Osteocyte (in vitro differentiated cells): Measurements from ENCODE around the gene ITCH. TPM values are rescaled to one million over a fixed set of nuclear protein-coding genes. Genes with fewer than 3 reads are reported as not detected.
A peak's percentile ranks its signal among the peaks of the same experiment; 100 is the strongest.

ENCODE experiments used
- DNase-seq: peaks from one replicate; pipeline ENCODE4 v3.0.0; 2021; ENCODE audit warnings: mixed read lengths; ENCODE audit not compliant: unreplicated experiment; ENCODE audit errors: extremely low spot score
- H3K27ac Mint-ChIP-seq: one replicate; pipeline ENCODE4 v1.8.0; 2021; ENCODE audit warnings: mild to moderate bottlenecking, mixed read lengths; ENCODE audit not compliant: unreplicated experiment
- H3K27me3 Mint-ChIP-seq: one replicate; pipeline ENCODE4 v1.8.0; 2021; ENCODE audit warnings: mixed read lengths; ENCODE audit not compliant: unreplicated experiment
- H3K36me3 Mint-ChIP-seq: one replicate; pipeline ENCODE4 v1.8.0; 2021; ENCODE audit warnings: mixed read lengths; ENCODE audit not compliant: unreplicated experiment
- H3K4me1 Mint-ChIP-seq: one replicate; pipeline ENCODE4 v1.8.0; 2021; ENCODE audit warnings: mixed read lengths; ENCODE audit not compliant: unreplicated experiment
- H3K4me3 Mint-ChIP-seq: one replicate; pipeline ENCODE4 v1.8.0; 2021; ENCODE audit warnings: mild to moderate bottlenecking, moderate library complexity, mixed read lengths; ENCODE audit not compliant: unreplicated experiment
- H3K9me3 Mint-ChIP-seq: one replicate; pipeline ENCODE4 v1.8.0; 2021; ENCODE audit warnings: mixed read lengths; ENCODE audit not compliant: unreplicated experiment
- CTCF ChIP-seq: fragments of 200-600 bp; sonication (generic); IDR thresholded peaks from 2 replicates; pipeline ENCODE4 v1.5.0; 2021; ENCODE audit warnings: antibody characterized with exemption, mild to moderate bottlenecking, moderate library complexity
- total RNA-seq: library from RNA; stranded (reverse); gene quantifications from 2 replicates; pipeline ENCODE4 v1.2.1, GENCODE V29; 2021

The ITCH gene
- total RNA-seq, 1 donor from 2014 or later: 55.4 TPM

DNA sequence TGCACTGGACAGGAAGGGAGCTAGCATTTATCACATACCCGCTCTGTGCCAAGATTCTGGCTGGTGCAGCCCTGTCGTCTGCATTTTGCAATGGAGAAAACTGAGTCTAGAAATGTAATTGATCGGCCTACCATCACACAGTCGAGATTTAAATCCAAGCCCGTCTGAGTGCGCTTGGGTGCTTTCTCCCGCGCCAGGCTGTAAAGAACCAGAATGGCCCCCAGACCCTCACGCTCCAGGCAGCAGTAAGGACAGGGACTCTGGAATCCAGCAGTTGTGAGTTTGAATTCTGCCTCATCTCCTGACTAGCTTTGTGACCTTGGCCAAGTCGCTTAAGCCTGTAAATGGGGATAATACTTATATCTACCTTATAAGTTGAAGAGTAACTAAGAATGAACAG is 163.9 kb downstream of the ITCH start:
- no peaks in the 10 kb centered on the region for H3K9me3 Mint-ChIP-seq
- peaks cover 25% of the 10 kb centered on the region for H3K36me3 Mint-ChIP-seq
- H3K27me3 Mint-ChIP-seq: no peaks in the 10 kb centered on the region
- DNase-seq: peak; percentile 40
- peak overlapping the region; percentile 95 for H3K27ac Mint-ChIP-seq
- H3K4me1 Mint-ChIP-seq: peaks cover 49% of the 10 kb centered on the region
- no peak for TF ChIP-seq CTCF
- H3K4me3 Mint-ChIP-seq: no peak overlapping the region

DNA sequence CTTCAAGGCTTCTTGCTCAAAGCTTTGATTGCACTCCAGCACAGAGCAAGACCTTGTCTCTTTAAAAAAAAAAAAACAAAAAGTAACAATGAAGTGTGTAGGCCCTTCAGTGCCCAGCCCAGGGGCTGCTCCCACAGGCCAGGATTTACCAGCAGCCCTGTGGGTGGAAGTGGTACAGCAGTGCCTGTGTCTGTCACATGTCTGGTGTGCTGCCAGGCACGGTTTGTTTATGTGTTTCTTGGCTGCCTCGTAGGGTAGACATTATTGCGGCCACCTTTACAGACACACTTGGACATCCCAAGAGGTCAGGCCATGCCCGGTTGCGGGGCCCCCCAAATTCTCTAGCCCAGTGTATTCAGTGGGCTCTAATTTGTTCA is 165.8 kb downstream of the ITCH start:
- TF ChIP-seq CTCF: no peak
- Mint-ChIP-seq H3K27ac (peak overlapping the region; percentile 47), H3K4me3 (no peak overlapping the region), H3K36me3 (peaks cover 23% of the 10 kb centered on the region), H3K27me3 (no peaks in the 10 kb centered on the region), H3K9me3 (no peaks in the 10 kb centered on the region), H3K4me1 (peaks cover 31% of the 10 kb centered on the region)
- DNase-seq: no peak

DNA sequence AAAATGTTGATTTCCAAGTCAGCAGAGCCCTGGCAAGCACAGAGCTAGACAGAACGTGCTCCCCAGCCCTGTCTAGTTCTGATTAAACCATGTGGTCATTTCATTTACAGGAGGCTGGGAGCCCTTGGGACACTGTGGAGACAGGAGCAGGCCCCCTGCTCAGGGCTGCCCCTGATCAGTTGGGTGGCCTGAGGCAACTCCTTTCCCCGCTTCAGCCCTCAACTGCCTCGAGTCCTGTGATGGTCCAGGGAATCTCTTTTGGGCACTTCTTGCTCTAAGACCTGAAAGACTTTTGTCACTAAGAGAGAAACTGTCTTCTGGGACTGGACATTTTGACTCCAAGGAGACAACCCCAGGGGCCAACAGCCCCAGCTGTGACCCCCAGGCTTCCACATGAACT is 166.7 kb downstream of the ITCH start:
- no peak overlapping the region for H3K27ac Mint-ChIP-seq
- H3K4me1 Mint-ChIP-seq: peaks cover 24% of the 10 kb centered on the region
- no peak overlapping the region for H3K4me3 Mint-ChIP-seq
- DNase-seq: no peak
- peaks cover 30% of the 10 kb centered on the region for H3K36me3 Mint-ChIP-seq
- no peaks in the 10 kb centered on the region for H3K27me3 Mint-ChIP-seq
- no peak for TF ChIP-seq CTCF
- H3K9me3 Mint-ChIP-seq: no peaks in the 10 kb centered on the region

- no peak for TF ChIP-seq CTCF
- Mint-ChIP-seq H3K9me3 (no peaks in the 10 kb centered on the region), H3K4me3 (no peak overlapping the region), H3K27ac (no peak overlapping the region), H3K4me1 (peaks cover 18% of the 10 kb centered on the region), H3K36me3 (peaks cover 30% of the 10 kb centered on the region), H3K27me3 (no peaks in the 10 kb centered on the region)
- DNase-seq: no peak
Observed at GRCh38 chr20:34530342-34530741, 167.3 kb downstream of the ITCH start.

GRCh38 chr20:34531608-34532265 is 168.7 kb downstream of the ITCH start:
- Mint-ChIP-seq H3K36me3 (peaks cover 38% of the 10 kb centered on the region), H3K27ac (no peak overlapping the region), H3K4me3 (no peak overlapping the region), H3K9me3 (no peaks in the 10 kb centered on the region), H3K4me1 (peaks cover 4% of the 10 kb centered on the region), H3K27me3 (no peaks in the 10 kb centered on the region)
- no peak for TF ChIP-seq CTCF
- DNase-seq: no peak
